Breast epithelium (tissue), 3 donors: ENCODE data around the gene GALNT6.

ENCODE experiments used
- POLR2A ChIP-seq: fragments of 450-650 bp; IDR thresholded peaks from one replicate; pipeline ENCODE4 v1.6.1; 2016; ENCODE audit warnings: antibody characterized with exemption, mild to moderate bottlenecking, moderate library complexity
- POLR2AphosphoS5 ChIP-seq, 3 donors: sonication (generic); formaldehyde crosslinking; IDR thresholded peaks; one replicate each; pipeline ENCODE4 v1.6.1; 2017; ENCODE audit warnings: antibody characterized with exemption in 3 of 3

DNA sequence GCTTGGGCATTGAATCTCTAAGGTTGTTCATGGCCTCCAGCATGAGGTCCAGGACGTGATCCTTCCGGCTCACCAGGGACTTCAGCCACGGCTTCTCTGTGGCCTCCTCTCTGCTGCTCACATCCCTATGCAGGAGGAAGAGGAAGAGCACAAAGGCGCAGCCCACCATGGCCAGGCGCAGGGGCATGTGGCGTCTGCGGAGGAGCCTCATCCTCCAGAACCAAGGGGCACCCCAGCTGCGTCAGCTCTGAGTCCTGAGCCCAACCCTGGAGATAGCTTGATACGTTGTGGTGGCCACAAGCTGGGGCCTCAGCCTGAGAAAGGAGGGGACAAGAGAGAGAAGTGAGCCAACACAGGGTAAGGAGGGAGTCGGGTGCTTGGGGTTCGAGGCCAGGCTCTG lies 11.6 kb downstream of the GALNT6 start:
- no peak for TF ChIP-seq POLR2A
- TF ChIP-seq POLR2AphosphoS5 (IDR thresholded peaks at IDR 0.05) = no peak
